ENCODE data around the gene AUTS2.

The AUTS2 gene

DNA sequence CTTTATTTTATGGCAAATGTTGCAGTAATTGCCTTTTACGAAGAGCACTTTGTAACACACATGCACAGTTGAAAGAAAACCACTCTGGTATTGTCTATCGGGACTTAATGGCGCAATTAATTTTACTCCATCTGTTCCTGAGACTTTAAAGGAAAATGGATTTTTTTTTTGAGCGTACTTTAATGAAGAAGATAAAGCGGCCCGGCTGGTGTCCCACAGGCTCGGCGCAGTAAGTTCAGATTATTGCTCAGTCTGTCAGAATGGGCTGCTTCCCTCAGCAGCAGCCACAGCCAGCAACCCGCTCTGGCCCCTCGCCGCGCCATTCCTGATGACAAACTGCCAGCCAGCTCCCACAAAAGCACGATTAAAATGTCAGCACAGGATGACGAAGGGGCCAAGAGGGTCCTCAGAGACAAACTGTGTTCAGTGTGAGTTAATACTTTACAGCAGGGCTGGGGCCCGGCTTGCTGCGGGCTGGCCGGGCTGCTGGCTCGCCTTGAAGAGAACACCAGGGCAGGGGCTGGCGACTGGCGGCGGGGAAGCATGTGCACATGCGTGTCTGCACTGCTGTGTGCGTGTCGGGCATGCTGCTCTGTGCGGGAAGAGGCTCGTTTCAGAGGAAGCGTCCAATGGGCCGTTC lies 1032.7 kb downstream of the AUTS2 start:
- Histone ChIP-seq H3K4me3 (ENCODE audit: severe bottlenecking) (no peak overlapping the region), H3K27me3 (ENCODE audit: insufficient read depth, poor library complexity, severe bottlenecking) (no peaks in the 10 kb centered on the region), H3K9me3 (ENCODE audit: severe bottlenecking) (no peaks in the 10 kb centered on the region), H3K4me1 (ENCODE audit: insufficient read depth, poor library complexity, severe bottlenecking) (no peaks in the 10 kb centered on the region), H3K27ac (ENCODE audit: poor library complexity, severe bottlenecking) (no peak overlapping the region), H3K36me3 (ENCODE audit: low read depth) (no peaks in the 10 kb centered on the region)
- ATAC-seq (ENCODE audit: low read depth) (no peak), DNase-seq (ENCODE audit: low spot score) (no peak)
- TF ChIP-seq, protein P1, sequence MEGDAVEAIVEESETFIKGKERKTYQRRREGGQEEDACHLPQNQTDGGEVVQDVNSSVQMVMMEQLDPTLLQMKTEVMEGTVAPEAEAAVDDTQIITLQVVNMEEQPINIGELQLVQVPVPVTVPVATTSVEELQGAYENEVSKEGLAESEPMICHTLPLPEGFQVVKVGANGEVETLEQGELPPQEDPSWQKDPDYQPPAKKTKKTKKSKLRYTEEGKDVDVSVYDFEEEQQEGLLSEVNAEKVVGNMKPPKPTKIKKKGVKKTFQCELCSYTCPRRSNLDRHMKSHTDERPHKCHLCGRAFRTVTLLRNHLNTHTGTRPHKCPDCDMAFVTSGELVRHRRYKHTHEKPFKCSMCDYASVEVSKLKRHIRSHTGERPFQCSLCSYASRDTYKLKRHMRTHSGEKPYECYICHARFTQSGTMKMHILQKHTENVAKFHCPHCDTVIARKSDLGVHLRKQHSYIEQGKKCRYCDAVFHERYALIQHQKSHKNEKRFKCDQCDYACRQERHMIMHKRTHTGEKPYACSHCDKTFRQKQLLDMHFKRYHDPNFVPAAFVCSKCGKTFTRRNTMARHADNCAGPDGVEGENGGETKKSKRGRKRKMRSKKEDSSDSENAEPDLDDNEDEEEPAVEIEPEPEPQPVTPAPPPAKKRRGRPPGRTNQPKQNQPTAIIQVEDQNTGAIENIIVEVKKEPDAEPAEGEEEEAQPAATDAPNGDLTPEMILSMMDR (IDR thresholded peaks at IDR 0.05; ENCODE audit: poor library complexity, severe bottlenecking), result no peak

DNA sequence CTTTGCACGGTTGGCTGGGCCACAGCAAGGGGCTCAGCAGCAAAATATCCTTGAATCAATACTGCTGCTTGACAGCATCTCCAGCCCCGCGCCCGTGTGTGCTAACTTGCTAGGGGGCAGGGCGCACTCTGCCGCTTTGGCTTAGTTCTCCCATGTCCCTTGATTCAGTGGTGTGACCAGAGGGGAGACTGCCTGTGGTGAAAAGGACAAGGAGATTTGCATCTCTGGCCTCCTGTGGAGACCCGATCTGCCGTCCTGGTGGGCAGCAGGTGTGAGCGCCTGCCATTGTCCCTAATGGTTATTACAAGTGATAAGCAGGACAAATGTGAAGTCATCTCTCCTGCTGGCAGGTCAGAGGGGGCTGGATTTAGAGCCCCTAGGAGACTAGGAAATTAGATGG lies 1033.4 kb downstream of the AUTS2 start:
- TF ChIP-seq, protein P1 (IDR thresholded peaks at IDR 0.05; ENCODE audit: poor library complexity, severe bottlenecking), result no peak
- Histone ChIP-seq H3K27me3 (ENCODE audit: insufficient read depth, poor library complexity, severe bottlenecking) (no peaks in the 10 kb centered on the region), H3K9me3 (ENCODE audit: severe bottlenecking) (no peaks in the 10 kb centered on the region), H3K27ac (ENCODE audit: poor library complexity, severe bottlenecking) (no peak overlapping the region), H3K36me3 (ENCODE audit: low read depth) (no peaks in the 10 kb centered on the region), H3K4me3 (ENCODE audit: severe bottlenecking) (no peak overlapping the region), H3K4me1 (ENCODE audit: insufficient read depth, poor library complexity, severe bottlenecking) (no peaks in the 10 kb centered on the region)
- DNase-seq (ENCODE audit: low spot score) (no peak), ATAC-seq (ENCODE audit: low read depth) (no peak)

DNA sequence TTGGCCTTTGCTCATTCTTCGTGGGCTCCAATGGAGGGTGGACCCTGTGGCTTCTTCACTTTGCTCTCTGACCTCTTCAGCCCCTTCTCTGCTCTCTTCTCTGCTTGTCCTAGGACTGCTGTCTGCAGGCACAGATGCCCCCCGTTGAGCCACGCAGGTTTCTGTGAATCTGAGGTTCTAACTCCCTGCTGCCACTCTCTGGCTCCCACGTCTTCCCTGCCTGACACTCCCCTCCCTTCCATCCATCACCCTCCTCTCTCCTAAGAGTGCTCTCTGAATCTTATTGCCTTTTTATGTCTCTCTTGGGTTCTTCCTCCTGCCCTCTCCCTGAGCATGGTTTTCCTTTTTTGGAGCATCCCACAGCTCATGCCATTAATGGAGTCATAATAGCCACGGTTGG lies 1034.1 kb downstream of the AUTS2 start:
- DNase-seq (ENCODE audit: low spot score) (no peak), ATAC-seq (ENCODE audit: low read depth) (no peak)
- H3K4me3 ChIP-seq (ENCODE audit: severe bottlenecking), result no peak overlapping the region
- TF ChIP-seq, protein P1 (IDR thresholded peaks at IDR 0.05; ENCODE audit: poor library complexity, severe bottlenecking), result no peak
- H3K36me3 ChIP-seq (ENCODE audit: low read depth), result no peaks in the 10 kb centered on the region
- no peaks in the 10 kb centered on the region for H3K9me3 ChIP-seq (ENCODE audit: severe bottlenecking)
- no peaks in the 10 kb centered on the region for H3K27me3 ChIP-seq (ENCODE audit: insufficient read depth, poor library complexity, severe bottlenecking)
- H3K4me1 ChIP-seq (ENCODE audit: insufficient read depth, poor library complexity, severe bottlenecking), result no peaks in the 10 kb centered on the region
- H3K27ac ChIP-seq (ENCODE audit: poor library complexity, severe bottlenecking), result no peak overlapping the region

DNA sequence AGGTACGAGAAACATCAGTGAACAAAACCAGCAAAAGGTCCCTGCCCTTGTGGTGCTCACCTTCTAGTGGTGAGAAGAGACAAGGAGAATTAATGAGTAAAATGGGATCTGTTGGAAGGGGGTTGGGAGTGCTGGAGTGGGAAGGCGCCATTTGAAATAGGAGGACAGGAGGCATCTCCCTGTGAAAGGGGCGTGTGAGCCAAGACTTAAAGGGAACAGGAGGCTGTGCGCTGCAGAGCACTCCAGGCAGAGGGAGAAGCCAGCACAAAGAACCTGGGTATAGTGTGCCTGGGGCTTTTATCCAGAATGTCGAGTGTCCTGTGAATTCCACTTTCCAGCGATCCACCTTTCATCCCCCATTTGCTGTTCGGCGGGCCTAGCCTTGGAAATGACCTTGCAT lies 1035.8 kb downstream of the AUTS2 start:
- DNase-seq (ENCODE audit: low spot score), result no peak
- Histone ChIP-seq H3K27me3 (ENCODE audit: insufficient read depth, poor library complexity, severe bottlenecking) (no peaks in the 10 kb centered on the region), H3K27ac (ENCODE audit: poor library complexity, severe bottlenecking) (no peak overlapping the region), H3K4me1 (ENCODE audit: insufficient read depth, poor library complexity, severe bottlenecking) (no peaks in the 10 kb centered on the region), H3K36me3 (ENCODE audit: low read depth) (no peaks in the 10 kb centered on the region), H3K4me3 (ENCODE audit: severe bottlenecking) (no peak overlapping the region), H3K9me3 (ENCODE audit: severe bottlenecking) (no peaks in the 10 kb centered on the region)
- ATAC-seq (ENCODE audit: low read depth), result no peak
- TF ChIP-seq, protein P1 (IDR thresholded peaks at IDR 0.05; ENCODE audit: poor library complexity, severe bottlenecking), result no peak

DNA sequence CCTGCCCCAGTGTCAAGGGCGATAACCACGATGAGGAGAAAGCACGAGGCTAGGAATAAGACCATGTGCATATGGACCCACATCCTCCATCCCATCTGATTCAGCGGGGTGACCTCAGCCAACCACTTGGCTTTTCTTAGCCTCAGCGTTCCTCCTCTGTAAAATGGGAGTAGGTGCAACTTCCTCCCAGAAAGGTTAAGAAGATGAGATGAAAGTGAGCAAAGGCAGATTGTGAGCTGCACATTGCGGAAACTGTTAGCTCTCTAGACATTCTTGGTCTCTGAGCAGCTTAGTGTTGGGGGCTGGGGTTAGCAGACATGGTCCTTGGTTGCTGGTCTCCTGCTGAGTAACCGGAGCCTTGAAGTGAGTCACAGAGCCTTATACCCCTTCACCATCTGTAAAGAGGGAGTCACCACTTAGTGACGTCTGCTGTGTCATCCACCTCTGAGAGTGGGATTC lies 1036.4 kb downstream of the AUTS2 start:
- ATAC-seq (ENCODE audit: low read depth), result no peak
- no peaks in the 10 kb centered on the region for H3K27me3 ChIP-seq (ENCODE audit: insufficient read depth, poor library complexity, severe bottlenecking)

More for the DNA sequence above, 1036.4 kb downstream of the AUTS2 start:
- Histone ChIP-seq H3K36me3 (ENCODE audit: low read depth) (no peaks in the 10 kb centered on the region), H3K4me1 (ENCODE audit: insufficient read depth, poor library complexity, severe bottlenecking) (no peaks in the 10 kb centered on the region), H3K4me3 (ENCODE audit: severe bottlenecking) (no peak overlapping the region), H3K27ac (ENCODE audit: poor library complexity, severe bottlenecking) (no peak overlapping the region), H3K9me3 (ENCODE audit: severe bottlenecking) (no peaks in the 10 kb centered on the region)
- no peak for DNase-seq (ENCODE audit: low spot score)
- TF ChIP-seq, protein P1 (IDR thresholded peaks at IDR 0.05; ENCODE audit: poor library complexity, severe bottlenecking), result no peak
